ENCODE results near the gene PLA1A.

The PLA1A gene

DNA sequence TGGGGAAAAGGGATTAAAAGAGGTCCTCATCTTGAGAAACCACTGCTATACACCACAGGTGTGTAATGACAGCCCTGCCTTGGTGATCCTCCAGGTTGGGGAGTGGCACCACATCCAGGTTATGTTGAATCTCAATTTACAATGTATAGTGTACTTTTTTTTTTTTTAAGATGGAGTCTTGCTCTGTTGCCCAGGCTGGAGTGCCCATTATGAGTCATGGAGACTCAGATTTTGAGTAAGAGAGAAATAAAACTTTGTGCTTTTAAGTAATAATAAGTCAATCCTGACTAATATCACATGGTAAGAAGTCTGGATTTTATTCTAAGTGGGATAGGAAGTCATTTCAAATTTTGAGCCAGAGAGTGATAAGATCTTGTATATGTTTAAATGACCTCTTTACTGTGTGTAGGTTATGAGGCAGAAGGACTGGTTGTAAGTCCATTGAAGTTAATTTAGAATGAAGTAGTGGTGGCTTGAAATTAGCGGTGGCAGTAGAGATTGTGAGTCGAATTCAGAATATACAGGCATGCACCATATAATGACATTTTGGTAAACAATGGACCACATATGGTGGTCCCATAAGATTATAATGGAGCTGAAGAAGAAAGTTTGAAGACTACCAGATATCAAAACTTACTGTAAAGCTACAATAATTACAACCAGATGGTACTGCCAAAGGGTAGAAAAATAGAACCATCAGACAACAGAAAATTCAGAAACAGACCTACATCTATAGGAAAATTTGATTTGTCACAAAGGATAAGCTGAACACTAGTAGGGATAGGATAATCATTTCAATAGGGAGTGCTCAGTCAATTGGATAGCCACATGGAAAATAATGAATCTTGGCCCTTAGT lies 42.0 kb downstream of the PLA1A start:
- DNase-seq, result peak in 1 of 2 experiments; percentile 35

DNA sequence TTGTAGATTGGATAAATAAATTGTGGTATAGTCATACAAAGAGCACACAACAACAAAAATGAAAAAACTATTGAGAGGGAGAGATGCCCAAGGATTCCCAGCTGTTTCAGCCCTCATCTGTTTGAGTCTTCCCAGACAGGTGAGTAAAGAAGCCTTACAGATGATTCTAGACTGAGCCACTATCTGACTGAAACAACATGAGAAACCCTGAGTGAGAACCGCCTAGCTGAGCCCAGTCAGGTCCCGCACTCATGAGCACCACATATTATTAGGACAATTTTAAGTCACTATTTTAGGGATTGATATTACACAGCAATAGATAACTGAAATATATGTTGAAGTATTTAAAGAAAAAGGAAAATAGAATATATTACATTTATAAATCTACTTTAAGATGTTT lies 43.7 kb downstream of the PLA1A start:
- no peak for DNase-seq

DNA sequence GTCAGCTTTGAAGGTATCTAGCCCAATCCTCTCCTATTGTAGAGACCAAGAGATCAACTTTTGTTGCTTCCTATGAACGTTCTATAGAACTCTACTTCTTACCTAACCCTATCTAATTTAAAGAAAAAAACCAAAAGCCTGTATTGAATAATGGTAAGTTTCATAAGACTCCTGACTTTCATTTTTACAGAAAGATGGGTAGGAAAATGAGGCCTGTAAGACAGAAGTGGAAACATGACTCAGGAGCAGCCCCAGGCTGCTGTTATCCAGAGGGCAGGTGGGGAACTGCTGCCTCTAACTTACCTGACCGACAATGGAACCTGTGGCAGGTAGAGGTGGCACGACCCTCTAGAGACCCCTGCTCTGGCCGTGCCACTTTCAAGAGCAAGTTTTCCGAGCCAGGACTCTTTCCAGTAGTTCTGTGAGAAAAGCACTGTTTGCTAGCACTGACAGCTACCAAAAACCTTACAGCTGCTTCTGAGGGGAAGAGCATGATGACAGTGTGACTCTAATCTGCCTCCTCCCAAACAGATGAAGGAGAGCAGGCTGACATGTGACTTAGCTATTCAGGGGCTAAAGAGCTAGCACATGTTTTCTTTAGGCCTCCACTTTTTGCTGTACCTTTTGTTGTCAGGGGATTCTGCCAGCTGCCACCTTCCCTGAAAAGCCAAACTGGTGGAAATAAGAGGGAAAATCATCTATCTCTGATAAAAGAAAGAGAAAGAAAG lies 45.2 kb downstream of the PLA1A start:
- DNase-seq, result peak in 1 of 2 experiments; percentile 24

DNA sequence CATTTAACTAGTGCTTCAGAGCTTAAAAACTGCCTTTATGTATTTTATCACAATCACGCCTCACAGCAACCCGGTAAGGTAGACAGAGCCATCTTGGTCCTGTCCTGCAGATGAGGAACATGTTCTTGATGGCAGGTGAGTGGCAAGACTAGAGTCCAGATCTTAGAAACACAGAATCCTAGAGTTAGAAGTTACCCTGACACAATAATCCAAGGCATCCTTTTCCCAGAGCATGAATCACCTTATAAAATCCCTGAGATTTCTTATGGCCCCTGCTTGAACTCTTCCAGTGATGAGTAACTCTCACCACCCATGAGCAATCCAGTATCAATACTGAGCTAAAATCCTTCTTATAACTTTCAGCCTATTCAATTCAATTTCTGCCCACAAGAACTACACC lies 45.8 kb downstream of the PLA1A start:
- DNase-seq, result no peak

DNA sequence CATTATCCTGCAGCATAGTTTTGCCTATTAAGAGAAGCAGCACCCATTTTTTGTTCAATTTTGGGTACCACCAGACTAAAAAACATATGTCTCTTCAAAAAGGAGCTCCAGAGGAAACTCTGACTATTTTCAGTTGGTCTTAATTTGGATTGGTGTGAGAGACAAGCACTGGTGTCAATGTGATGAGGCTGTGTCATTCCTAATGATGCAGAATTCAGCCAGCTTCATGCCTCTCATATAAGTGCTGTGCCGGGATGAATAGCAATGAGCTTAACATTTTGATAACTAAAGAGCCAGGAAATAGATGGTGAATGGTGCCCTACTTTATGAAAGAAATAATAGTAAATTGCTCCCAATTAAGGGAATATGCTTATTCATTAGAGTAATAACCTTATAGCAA lies 46.8 kb downstream of the PLA1A start:
- DNase-seq, result no peak

DNA sequence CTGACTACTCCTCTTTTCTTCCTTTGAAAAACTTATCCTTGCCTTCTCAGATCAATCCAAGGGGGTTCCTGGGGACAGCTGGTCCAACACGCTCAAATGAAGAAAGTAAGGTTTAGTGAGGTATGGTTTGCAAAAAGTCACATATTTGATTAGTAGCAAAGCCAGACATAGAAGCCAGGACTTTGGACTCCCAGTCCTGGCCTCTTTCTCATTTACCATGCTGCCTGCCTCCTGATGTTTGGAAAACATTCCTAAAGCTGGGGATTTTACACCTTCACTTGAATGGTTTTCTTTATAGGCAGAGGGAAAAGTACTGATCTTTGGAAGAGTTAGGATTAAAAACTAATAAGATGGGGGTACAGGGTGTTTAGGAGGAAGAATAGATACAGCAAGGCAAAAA lies 48.1 kb downstream of the PLA1A start:
- no peak for DNase-seq

DNA sequence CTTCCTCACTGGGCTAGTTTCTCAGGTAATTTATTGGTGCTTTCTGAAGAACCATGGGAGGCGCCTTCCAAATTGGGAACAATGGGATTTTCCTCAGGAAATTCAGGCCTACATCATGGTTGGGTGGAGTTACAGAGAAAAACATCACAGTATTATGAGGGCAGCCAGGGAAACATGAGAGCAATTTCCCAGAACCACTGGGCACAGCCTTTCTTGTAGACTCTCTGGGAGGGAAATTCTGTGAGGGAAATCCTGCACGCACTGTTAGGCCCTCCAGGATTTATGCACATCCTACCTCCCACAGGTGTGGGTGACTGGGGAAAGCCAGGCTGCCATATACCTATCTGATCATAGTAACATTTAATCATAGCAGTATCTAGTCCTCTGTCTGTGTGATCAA lies 49.5 kb downstream of the PLA1A start:
- DNase-seq, result no peak

DNA sequence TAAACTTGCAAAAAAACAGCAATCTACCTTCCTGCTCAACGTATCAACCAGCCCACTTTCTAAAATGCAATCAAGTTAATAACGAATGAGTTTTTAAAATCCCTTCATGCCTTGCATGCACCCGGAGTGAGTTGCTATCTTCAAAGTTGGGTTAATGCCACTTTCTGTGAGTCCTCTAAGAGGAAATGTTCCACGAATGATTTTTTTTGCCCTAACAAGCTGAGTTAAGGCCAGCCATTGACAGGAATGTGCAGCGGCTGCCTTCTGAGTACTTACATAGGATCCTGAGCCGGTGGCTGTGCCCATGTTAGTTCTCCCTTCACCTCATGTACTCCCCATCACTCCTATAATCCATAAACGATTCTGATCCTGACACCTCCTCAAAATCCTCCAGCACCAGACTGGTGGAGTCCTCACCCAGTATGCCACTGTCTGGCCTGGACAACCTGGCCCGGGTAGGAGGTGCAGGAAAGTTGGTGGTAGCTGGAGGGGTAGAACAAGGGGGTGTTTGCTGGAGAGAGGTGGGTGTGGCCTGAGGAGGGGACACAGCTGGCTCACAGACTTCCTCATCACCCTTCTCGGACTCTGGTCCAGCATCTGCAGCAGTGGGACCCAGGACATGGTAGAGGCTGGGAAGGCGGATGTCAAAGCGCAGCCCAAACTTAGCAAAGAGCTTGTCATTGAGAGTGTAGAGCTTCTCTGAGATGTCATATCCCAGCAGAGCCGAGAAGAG lies 50.3 kb downstream of the PLA1A start:
- no peak for DNase-seq

DNA sequence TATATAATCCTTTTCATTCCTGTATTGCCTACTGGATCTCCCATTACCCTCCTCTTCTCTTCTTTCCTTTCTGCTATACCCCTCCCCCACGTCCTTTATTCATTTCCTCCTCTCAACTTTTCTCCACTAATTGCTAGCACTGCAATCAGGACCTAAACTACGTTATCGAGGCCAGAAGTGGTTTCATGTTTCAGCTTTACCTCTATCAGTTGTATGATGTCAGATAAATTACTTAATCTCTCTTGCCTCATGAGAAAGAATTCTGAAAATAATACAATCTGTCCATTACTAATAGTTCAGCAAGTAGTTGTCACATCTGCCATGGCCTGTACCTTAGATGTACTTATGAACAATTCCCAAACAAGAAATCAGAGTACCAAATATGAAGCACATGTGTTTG lies 52.1 kb downstream of the PLA1A start:
- DNase-seq, result no peak

DNA sequence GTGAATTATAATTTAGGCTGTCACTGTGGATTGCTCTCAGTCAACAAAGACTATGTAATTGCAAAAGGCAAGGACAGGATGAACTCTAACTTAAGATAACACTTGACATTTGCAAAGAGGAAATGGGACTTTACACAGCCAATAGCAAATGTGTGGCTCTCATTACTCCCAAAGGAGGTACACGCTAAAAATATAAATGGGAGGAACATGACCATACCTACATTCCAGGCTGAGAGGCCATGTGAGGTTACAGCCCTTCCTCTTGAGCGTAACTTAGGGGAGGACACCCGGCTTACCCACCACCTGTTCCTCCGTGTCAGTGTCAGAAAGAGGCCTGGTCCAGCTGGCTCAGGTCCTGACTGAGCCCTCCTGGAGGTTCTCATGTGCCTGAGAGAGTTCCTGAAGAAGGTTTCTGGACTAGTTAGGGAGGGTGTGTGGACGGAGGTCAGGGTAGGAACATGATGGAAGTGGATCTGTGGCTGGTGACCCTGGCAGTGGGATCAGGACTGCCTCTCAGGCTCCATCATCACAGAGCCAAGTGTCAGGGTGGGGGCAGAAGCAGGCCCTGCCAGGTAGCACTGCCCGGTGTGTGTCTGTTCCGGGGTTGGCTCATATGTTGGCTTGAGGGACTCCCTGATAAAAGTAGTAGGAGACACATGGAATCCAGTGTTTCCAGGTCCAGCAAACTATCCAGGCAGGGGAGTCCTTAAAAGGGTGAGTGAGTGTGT lies 54.8 kb downstream of the PLA1A start:
- DNase-seq, result no peak

DNA sequence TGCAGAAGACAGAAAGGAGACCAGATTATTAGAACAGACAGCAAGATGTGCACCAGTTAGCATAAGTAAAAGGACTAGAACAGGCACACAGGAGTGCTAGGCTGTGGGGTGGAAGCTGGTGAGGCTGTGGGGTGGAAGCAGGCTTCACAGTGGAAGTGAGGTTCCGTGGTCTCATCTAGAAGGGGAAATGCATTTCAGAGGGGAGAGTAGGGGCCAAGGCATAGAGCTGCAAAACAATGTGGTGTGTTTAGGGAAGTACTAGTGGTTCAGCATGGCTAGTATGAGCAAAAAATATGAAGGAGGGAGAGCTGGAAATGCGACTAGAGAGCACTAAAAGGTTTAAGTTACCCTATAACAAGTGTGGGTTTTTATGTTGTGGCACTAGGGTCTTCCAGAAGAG lies 56.2 kb downstream of the PLA1A start:
- DNase-seq, result no peak

DNA sequence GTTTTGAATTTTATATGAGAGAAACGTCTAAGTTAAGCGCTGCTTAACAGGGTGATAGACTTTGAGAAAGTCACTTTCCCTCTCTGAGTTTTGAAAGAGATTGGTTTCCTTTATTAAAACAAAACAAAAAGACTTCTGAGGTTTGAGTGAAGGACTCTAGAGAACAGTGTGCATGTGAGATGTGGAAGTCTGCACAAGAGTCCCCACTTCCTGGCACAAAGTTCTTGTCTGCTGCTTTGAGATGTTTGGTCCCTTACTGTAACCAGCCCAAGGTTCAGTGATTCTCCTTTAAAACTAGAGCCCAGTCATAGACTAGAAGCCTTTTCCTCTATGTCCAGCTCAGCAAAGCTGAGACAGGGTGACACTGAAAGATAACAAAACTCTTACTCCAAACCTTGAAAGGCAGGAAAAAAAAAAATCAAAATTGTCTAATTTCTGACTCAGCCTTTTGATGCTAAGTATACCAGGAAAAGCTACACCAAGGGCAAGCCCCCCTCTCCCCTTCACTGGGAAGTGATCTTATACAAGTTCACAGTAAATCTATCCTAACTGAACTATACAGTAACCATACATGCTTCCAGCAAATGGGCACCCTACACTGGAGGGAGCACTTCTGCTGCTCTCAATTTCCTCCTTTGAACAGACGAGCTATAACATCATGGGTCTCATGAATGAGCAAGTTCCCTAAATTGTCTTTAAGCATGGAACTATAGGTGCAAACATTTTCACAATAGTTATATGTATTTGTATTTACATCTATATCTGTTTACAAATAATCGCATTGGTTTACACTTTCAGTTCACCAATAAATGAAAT lies 60.4 kb downstream of the PLA1A start:
- DNase-seq, result no peak

DNA sequence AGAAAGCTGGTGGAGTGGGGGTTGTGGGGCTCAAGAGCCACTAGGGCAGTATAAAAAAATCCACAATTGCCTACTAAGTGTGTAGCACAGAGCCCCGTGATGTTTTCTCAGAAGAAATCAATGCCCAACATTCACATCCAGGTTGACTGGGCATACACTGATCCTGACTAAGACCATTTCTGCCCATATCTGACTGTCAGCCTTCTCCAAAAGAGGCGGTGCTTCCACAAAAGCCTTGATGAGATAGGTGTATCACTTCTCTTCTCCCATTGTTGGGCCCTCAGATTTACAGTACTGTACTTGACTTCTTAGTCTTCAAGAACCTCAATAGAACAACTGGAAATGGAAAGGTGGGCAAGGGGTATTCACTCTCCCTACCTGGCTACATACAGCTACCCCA lies 61.3 kb downstream of the PLA1A start:
- DNase-seq, result no peak

DNA sequence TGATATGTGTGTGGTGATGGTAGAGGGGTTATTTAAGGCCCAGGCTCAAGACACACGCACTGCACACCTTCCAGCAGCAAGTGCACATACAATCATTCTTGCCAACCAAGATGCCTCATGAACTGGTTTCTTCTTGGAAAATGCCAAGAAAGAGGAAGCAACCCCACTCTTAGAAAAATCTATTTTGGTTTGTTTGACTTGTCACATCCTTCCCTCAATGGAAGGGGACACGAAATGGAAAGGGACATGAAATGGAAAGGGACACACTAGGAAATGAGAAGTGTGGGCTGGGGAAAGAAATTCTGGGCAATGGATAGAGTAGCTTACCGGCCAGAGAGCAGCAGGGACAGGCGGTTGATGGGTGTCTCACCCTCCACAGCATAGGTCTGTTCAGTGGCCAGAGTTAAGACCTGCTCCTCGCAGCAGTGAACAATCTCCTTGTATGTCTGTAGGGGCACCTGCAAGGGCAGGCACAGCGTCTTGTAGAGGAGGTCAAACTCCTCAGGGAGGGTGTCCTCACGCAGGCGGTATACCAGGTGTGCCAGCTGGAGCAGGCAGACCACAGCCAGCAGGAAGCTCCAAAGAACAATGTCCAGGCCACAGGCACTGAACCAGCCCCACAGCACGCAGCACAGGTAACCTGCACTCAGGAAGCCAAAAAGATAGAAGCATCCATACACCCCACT lies 62.1 kb downstream of the PLA1A start:
- DNase-seq, result no peak

DNA sequence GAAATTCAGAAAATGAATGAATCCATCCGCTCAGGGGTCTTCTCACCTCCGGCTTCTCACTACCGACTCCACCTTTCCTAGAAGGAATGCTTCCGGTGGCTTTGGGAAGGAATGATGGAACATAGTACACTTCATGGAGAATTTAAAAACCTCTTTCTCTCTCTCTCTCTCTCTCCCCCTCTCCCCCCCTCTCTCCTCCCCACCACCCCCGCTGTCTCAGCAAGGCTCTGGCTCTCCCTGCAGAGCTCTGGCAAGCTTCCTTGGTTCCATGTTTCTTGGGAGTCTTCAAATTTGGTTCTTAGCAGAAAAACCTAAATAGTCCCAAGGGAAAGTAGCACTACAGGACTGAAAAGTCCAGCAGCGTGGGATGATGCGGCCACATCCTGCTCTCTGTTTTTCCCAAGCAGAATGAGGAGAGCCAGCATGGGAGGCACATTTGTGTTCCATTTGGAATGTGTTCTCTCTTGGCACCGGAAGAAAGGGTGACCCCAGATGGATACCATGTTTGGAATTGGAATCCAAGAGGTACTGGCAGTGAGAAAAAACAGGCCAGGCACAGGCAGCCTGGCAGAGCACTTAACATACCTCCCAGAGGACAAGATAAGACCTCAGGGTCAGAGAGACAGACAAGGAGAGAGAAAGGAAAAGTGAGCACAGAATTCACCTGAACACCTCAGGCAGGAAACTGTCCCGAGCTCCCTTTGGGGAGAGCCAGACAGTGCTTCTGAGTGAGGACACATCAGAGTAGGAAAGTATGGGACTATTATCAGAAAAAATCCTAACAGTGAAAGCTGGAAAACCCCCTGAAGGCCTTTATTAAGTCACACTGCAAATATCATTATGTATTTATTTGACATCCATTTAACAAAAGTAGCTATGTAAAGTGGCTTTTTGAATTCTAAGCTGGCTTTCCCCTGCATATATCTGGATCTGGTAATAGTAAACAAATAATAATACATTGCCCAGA lies 63.1 kb downstream of the PLA1A start, which contains the start of gene POPDC2:
Gene POPDC2, minus strand, starts transcription at position 116 of the 967 bp plus-strand sequence. CDS start 166 bp downstream, outside the sequence.
- no peak for DNase-seq

DNA sequence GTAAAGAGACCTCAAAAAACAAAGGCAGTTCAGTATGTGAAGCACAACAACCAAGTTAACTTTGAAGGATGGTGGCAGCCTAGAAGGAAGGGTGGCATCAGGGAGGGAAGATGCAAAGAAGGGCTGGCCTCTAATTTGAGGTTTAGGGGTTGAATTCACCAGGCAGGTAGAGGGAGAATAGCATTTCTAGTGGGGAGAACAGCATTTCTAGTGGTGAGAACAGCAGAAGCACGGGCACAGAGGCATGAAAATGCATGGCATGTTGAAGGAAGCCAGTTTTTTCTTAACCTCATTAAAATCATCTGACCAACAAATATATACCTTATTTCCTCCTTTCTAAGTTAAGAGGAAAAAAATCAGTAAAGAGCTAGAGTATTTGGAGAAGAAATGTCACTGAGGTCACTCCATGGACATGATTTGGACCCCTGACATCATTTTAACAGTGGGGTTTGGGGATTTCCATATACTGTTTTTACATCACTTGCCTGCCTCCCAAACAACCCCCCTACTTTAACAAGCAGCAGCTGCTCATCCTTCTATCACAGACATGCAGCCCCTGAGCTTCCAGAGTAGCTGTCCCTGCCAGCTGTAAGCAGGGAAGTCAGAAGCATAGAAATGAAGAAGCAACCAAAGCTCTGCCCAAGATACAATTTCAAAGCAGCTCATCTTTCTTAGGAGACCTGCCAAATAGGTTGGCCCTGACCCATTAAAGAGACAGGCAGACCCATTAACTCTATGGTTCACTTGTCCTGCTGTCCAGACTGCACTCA lies 65.1 kb downstream of the PLA1A start:
- DNase-seq, result no peak

DNA sequence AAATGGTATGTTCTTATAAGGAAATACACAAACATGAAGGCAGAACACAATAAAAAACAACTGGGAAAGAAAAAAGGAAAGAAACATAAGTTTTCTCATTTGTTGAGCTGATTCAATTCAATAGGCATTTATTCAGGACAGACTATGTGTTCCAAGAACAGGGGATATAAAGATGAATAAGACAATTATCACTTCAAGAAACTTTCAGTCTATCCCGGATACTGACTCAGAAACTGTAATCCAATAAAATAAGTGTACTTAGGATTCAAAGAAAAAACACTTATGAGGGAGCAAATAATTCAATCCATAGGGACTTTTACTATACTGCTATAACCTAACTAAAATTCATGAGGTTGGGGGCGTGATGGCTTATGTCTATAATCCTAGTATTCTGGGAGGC lies 66.2 kb downstream of the PLA1A start:
- no peak for DNase-seq

DNA sequence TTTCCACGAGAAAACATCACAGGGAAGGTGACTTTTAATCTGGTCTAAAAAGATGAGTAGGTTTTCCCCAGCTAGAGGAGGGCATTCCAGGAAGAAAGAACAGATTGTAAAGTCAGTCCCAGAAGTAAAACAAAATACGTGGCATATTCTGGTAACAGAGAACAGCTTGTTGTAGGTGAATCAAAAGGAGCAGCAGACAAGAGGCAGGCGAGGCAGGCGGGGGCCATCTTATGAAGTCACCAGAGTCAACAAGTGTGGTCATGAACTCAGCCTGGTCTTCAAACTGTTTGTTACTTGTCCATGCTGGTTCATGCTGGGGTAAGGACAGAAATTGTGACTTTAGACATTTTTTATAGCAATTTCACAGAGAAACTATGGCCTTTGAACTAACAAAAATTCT lies 66.7 kb downstream of the PLA1A start:
- no peak for DNase-seq

DNA sequence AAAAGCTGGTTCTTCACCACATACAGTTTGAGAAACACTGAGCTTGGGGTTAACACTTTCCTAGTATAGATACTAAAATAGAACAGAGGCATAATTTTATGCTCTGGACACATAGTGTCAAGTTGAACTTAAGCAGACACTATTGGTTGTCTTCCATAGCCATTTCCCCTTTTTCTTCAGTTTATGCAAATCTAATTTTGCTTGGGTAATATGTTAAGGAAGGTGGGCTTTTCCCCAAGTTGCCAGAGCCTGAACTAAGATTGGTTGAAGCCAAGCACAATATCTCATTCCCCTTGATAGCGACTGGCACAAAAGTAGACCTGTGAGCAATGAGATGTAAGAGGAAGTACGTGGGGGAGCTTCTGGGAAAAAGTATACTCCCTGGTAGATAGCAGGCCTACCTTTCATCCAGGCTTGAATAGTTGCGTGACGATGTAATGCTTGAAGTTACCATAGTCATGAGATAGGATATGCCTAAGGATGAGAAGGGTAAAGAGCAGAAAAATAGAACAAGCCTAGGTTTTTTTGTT lies 67.2 kb downstream of the PLA1A start:
- DNase-seq, result no peak

Data from activated CD4-positive, alpha-beta T cell treated with anti-CD3 and anti-CD28 coated beads, Interleukin-2, amount 50 U/mL, for 48 hours (primary cell).